ENCODE measurements around the gene UTY.

GRCh38 chrY:13478126-13478785, 1.6 kb downstream of the UTY start:
- TF ChIP-seq CTCF (IDR thresholded peaks at IDR 0.05; ENCODE audit: low read length) (no peak), EZH2 (IDR thresholded peaks at IDR 0.05; ENCODE audit: borderline replicate concordance, low read length) (no peak)
